ENCODE data around the gene OR4D2. TPM values are rescaled to one million over a fixed set of nuclear protein-coding genes. Genes with fewer than 3 reads are reported as not detected.

The OR4D2 gene
- total and polyA plus RNA-seq, 2 experiments from 2014 or later: not detected

DNA sequence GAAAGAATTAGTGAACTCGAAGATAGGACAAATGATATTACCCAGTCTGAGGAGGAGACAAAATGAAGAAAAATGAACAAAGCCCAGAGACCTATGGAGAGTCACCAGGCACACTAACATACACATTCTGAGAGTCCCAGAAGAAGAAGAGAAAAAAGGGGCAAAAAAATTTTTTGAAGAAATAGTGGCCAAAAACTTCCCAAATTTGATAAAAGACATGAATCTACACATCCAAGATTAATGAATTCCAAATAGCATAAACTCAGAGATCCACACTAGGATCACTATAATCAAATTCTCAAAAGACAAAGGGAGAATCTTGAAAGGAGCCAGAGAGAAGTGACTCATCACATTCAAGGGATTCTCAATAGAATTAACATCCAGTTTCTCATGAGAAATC is 22.0 kb upstream of the OR4D2 start:
- 22 to 37% methylated on average over 1 of the region's 1 CpG for WGBS, 2 experiments (ENCODE audit: low coverage in 1 of 2, low lambda C conversion rate in 2 of 2, missing lambda C conversion rate in 2 of 2)
- in situ Hi-C loops (cut with MboI): no loop called here
- no peak overlapping the region for H3K27ac ChIP-seq
- DNase-seq: no peak
- H3K4me2 ChIP-seq (ENCODE audit: unreplicated experiment): no peak overlapping the region
- H3K4me1 ChIP-seq (ENCODE audit: insufficient read depth): no peaks in the 10 kb centered on the region
- H3K9me3 ChIP-seq (ENCODE audit: low read depth): peaks cover 4% of the 10 kb centered on the region
- H3K9me2 ChIP-seq (ENCODE audit: insufficient read depth): no peaks in the 10 kb centered on the region
- peaks cover 7% of the 10 kb centered on the region; the same call in 1 of the 2 replicates for H3K27me3 ChIP-seq (replicated peaks; ENCODE audit: insufficient read depth)
- H2AFZ ChIP-seq: no peak overlapping the region
- no peaks in the 10 kb centered on the region for H4K20me1 ChIP-seq (ENCODE audit: insufficient read depth)
- TF ChIP-seq EZH2 (IDR thresholded peaks at IDR 0.05; ENCODE audit: insufficient read depth, poor library complexity, severe bottlenecking) (no peak), EZH2phosphoT487 (IDR thresholded peaks at IDR 0.05; ENCODE audit: insufficient read depth, low read depth) (no peak)
- no peaks in the 10 kb centered on the region for H3F3A ChIP-seq (ENCODE audit: insufficient read depth)
- no peak overlapping the region for H3K9ac ChIP-seq
- no peaks in the 10 kb centered on the region for H3K36me3 ChIP-seq (ENCODE audit: low read depth)
- no peak overlapping the region for H3K4me3 ChIP-seq
- H3K79me2 ChIP-seq (ENCODE audit: insufficient read depth): no peaks in the 10 kb centered on the region

DNA sequence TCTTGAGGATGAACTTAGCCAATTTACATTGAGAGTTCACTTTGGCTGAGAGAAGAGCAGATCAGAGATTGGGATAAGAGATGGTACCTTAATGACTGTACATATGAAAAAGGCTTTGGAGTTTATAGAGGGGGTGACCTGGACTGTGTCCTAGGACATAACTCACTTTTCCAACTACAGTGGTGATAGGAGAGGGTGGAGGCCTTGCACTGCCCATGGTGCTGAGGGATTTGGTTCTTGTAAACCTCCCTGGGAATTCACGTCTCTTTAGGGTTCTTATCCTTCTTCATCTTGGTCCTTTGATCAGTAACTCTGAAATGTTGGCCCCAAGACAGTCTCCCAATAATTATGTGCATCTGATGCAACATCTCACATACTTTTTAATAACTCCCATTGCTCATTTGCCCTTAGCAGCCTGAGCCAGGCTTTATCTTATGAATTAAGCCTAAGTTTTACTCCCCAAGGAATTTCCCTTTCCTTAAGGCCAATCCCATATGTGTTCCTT is 18.8 kb upstream of the OR4D2 start, which contains the start of gene OR4D1:
Gene OR4D1 (plus strand): TSS at position 455 of the 505 bp plus-strand sequence. CDS start 6,770 bp downstream, outside the sequence.
- in situ Hi-C loops (cut with MboI): no loop called here
- TF ChIP-seq EZH2phosphoT487 (IDR thresholded peaks at IDR 0.05; ENCODE audit: insufficient read depth, low read depth): no peak
- TF ChIP-seq EZH2 (IDR thresholded peaks at IDR 0.05; ENCODE audit: insufficient read depth, poor library complexity, severe bottlenecking): no peak
- H3K4me2 ChIP-seq (ENCODE audit: unreplicated experiment): no peak within 1 kb of the TSS
- H3K27ac ChIP-seq: no peak within 1 kb of the TSS
- peaks cover 22% of the 10 kb centered on the region; the same call in 1 of the 2 replicates for H3K27me3 ChIP-seq (replicated peaks; ENCODE audit: insufficient read depth)
- no peak within 1 kb of the TSS for H3K9ac ChIP-seq
- no peaks in the 10 kb centered on the region for H3K9me2 ChIP-seq (ENCODE audit: insufficient read depth)
- no peak for DNase-seq
- no peaks in the 10 kb centered on the region for H3K79me2 ChIP-seq (ENCODE audit: insufficient read depth)
- H3K36me3 ChIP-seq (ENCODE audit: low read depth): no peaks in the 10 kb centered on the region
- no peaks in the 10 kb centered on the region for H3F3A ChIP-seq (ENCODE audit: insufficient read depth)
- peaks cover 4% of the 10 kb centered on the region for H3K9me3 ChIP-seq (ENCODE audit: low read depth)
- no peak within 1 kb of the TSS for H3K4me3 ChIP-seq
- H4K20me1 ChIP-seq (ENCODE audit: insufficient read depth): no peaks in the 10 kb centered on the region
- WGBS, 2 experiments (ENCODE audit: low coverage in 1 of 2, low lambda C conversion rate in 2 of 2, missing lambda C conversion rate in 2 of 2): 0 to 10% methylated on average over 1 of the region's 1 CpG
- H2AFZ ChIP-seq: no peak within 1 kb of the TSS
- no peaks in the 10 kb centered on the region for H3K4me1 ChIP-seq (ENCODE audit: insufficient read depth)

- H3K9me2 ChIP-seq (ENCODE audit: insufficient read depth): no peaks in the 10 kb centered on the region
- H3K36me3 ChIP-seq (ENCODE audit: low read depth): no peaks in the 10 kb centered on the region
- H3K27ac ChIP-seq: no peak overlapping the region
- H3K4me3 ChIP-seq: no peak overlapping the region
- H4K20me1 ChIP-seq (ENCODE audit: insufficient read depth): no peaks in the 10 kb centered on the region
- in situ Hi-C loops (cut with MboI): no loop called here
- 34 to 38% methylated on average over 3 of the region's 3 CpGs for WGBS, 2 experiments (ENCODE audit: low coverage in 1 of 2, low lambda C conversion rate in 2 of 2, missing lambda C conversion rate in 2 of 2)
- peaks cover 4% of the 10 kb centered on the region for H3K9me3 ChIP-seq (ENCODE audit: low read depth)
- no peaks in the 10 kb centered on the region for H3K4me1 ChIP-seq (ENCODE audit: insufficient read depth)
- H3K79me2 ChIP-seq (ENCODE audit: insufficient read depth): no peaks in the 10 kb centered on the region
- no peak overlapping the region for H2AFZ ChIP-seq
- no peak for DNase-seq
- TF ChIP-seq EZH2phosphoT487 (IDR thresholded peaks at IDR 0.05; ENCODE audit: insufficient read depth, low read depth) (no peak), EZH2 (IDR thresholded peaks at IDR 0.05; ENCODE audit: insufficient read depth, poor library complexity, severe bottlenecking) (no peak)
- no peaks in the 10 kb centered on the region for H3F3A ChIP-seq (ENCODE audit: insufficient read depth)
- H3K27me3 ChIP-seq (replicated peaks; ENCODE audit: insufficient read depth): peaks cover 22% of the 10 kb centered on the region; the same call in 1 of the 2 replicates
- no peak overlapping the region for H3K4me2 ChIP-seq (ENCODE audit: unreplicated experiment)
- H3K9ac ChIP-seq: no peak overlapping the region
Observed at GRCh38 chr17:58148609-58149008, 18.2 kb upstream of the OR4D2 start.

GRCh38 chr17:58150394-58150793 is 16.4 kb upstream of the OR4D2 start:
- no peaks in the 10 kb centered on the region for H3K4me1 ChIP-seq (ENCODE audit: insufficient read depth)
- H3K9ac ChIP-seq: no peak overlapping the region
- peaks cover 4% of the 10 kb centered on the region for H3K9me3 ChIP-seq (ENCODE audit: low read depth)
- H3F3A ChIP-seq (ENCODE audit: insufficient read depth): no peaks in the 10 kb centered on the region
- 11 to 14% methylated on average over 6 of the region's 6 CpGs for WGBS, 2 experiments (ENCODE audit: low coverage in 1 of 2, low lambda C conversion rate in 2 of 2, missing lambda C conversion rate in 2 of 2)
- H3K27me3 ChIP-seq (replicated peaks; ENCODE audit: insufficient read depth): peaks cover 22% of the 10 kb centered on the region; the same call in 1 of the 2 replicates
- H3K27ac ChIP-seq: no peak overlapping the region
- H3K4me2 ChIP-seq (ENCODE audit: unreplicated experiment): no peak overlapping the region
- no peaks in the 10 kb centered on the region for H4K20me1 ChIP-seq (ENCODE audit: insufficient read depth)
- H3K9me2 ChIP-seq (ENCODE audit: insufficient read depth): no peaks in the 10 kb centered on the region
- DNase-seq: no peak
- H3K36me3 ChIP-seq (ENCODE audit: low read depth): no peaks in the 10 kb centered on the region
- H2AFZ ChIP-seq: no peak overlapping the region
- no peaks in the 10 kb centered on the region for H3K79me2 ChIP-seq (ENCODE audit: insufficient read depth)
- in situ Hi-C loops (cut with MboI): no loop called here
- TF ChIP-seq EZH2phosphoT487 (IDR thresholded peaks at IDR 0.05; ENCODE audit: insufficient read depth, low read depth) (no peak), EZH2 (IDR thresholded peaks at IDR 0.05; ENCODE audit: insufficient read depth, poor library complexity, severe bottlenecking) (no peak)
- H3K4me3 ChIP-seq: no peak overlapping the region

All from GM23248 (cell line).